Fibroblast of villous mesenchyme (primary cell): ENCODE results near the gene POU2F3. TPM values are rescaled to one million over a fixed set of nuclear protein-coding genes. Genes with fewer than 3 reads are reported as not detected.

Experiments used
- DNase-seq: peaks from one replicate; pipeline ENCODE4 v3.0.0-alpha.2; 2010; ENCODE audit warnings: low read depth
- H3K4me3 ChIP-seq: 2 replicates; pipeline ENCODE4 v1.5.1; 2011; ENCODE audit warnings: low read depth, mild to moderate bottlenecking, low read length
- total RNA-seq: library from RNA; depleted of rRNA; stranded (reverse); fragments of >200 nt; gene quantifications from 2 replicates; pipeline ENCODE4 v1.2.3, GENCODE V29; 2012
- TF ChIP-seq, protein P1 (sequence below): IDR thresholded peaks from 2 replicates; pipeline ENCODE4 v1.5.1; 2012; ENCODE audit warnings: low read depth, mild to moderate bottlenecking, low read length; ENCODE audit not compliant: insufficient read depth

Gene POU2F3
- total RNA-seq: under 0.01 TPM in 1 of 2 replicates, not detected in the other

DNA sequence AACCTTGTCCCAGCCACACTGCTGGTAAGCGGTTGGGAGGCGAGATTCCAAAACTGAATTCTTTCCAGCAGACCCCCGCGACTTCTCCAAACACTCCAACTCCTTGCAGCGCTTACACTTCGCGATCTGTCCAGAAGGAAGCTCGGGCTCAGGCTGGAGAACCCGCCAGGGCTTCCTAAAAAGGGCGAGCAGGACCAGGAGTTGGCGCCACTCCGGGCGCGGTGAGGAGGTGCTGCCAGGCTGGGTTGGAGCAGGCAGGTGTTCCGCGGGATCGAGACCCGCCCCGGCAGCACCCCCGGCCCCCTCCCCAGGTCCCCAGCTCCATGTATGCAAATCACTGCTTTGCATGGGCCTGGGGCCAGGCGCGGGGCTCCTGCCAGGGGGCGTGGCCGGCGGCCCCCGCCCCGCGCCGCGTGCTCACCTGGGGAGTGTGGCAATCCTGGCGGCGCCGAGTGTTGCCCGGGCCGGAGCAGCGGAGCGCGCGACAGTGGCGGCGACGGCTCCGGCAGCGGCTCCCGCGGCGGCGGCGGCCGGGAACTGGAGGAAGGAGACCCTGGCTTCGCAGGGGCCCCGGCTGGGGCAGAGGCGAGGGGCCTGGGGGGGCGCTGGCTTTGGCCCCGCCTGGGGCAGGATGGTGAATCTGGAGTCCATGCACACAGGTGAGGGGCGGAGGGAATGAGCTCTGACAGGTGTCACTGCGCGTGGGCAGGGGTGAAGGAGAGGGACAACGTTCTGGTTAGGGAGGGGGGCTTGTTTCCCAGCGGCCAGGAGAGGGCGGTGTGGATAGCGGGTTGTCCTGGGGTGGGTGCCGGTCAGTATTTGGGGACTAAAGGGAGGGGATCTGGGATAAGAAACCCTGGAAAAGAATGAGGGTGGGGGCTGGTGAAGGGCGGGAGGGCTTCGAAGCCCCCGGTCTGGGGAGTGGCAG is at the start of gene POU2F3:
Gene POU2F3, plus strand, starts transcription at position 428 of the 928 bp plus-strand sequence. Its CDS starts 204 bp downstream, at position 632.
- H3K4me3 ChIP-seq: no peak within 1 kb of the TSS
- DNase-seq: no peak
- TF ChIP-seq, protein P1, sequence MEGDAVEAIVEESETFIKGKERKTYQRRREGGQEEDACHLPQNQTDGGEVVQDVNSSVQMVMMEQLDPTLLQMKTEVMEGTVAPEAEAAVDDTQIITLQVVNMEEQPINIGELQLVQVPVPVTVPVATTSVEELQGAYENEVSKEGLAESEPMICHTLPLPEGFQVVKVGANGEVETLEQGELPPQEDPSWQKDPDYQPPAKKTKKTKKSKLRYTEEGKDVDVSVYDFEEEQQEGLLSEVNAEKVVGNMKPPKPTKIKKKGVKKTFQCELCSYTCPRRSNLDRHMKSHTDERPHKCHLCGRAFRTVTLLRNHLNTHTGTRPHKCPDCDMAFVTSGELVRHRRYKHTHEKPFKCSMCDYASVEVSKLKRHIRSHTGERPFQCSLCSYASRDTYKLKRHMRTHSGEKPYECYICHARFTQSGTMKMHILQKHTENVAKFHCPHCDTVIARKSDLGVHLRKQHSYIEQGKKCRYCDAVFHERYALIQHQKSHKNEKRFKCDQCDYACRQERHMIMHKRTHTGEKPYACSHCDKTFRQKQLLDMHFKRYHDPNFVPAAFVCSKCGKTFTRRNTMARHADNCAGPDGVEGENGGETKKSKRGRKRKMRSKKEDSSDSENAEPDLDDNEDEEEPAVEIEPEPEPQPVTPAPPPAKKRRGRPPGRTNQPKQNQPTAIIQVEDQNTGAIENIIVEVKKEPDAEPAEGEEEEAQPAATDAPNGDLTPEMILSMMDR: peak; percentile 16

DNA sequence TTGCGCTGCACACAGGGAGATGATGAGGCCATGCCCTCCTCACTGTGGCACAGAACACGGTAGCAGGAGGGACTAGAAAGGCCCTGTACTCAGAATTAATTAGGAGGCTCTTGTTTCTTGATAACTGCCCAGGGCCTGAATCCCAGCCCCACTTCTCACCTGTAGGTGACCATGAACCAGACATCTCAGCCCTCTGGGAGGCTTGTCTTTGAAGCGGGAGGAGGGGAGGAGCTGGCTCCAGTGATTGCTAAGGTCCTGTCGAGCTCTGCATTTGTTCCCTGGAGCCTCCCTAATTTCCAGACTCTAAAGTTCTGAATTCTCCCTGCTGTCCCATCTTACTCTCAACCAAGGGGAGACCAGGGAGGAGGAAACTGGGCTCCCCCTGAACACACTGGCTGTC is 48.9 kb upstream of the POU2F3 start:
- TF ChIP-seq, protein P1: no peak
- no peak overlapping the region for H3K4me3 ChIP-seq
- DNase-seq: no peak

DNA sequence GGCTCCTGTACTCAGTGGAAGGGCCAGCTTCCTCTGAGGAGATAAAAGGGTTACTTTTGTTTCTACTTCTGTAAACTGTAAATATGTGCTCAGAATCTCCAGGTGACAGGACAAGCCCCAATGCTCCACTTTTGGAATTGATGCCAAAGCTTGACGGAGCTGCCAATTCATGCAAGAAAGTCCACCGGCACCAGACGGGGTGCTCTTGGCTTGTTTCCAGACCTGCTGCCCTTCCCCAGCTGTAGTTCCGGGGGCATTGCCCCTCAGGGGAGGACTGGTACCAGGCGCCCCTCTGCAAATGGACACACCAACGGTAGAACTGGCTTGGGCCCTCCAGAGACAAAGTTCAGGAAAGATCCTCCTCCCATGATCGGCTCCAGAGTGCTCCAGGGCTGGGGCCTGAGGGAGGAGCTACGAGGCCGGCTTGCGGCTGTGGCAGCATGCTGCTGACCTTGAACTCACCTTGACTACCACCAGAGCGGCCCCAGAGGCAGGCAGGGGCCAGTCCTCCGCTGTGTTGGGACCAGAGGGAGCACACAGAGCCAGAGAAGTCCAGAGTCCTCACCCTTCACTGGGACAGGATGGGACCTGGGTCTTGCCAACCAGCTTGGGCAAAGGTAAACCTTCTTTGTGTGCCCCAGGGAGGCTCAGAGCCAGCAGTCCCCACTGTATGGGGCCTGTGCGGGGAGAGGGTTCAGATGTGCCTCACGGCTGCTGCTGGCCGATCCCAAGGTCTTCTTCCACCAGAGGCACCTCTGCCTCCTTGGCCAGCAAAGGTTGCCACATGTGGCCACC is 46.9 kb upstream of the POU2F3 start:
- no peak for DNase-seq

DNA sequence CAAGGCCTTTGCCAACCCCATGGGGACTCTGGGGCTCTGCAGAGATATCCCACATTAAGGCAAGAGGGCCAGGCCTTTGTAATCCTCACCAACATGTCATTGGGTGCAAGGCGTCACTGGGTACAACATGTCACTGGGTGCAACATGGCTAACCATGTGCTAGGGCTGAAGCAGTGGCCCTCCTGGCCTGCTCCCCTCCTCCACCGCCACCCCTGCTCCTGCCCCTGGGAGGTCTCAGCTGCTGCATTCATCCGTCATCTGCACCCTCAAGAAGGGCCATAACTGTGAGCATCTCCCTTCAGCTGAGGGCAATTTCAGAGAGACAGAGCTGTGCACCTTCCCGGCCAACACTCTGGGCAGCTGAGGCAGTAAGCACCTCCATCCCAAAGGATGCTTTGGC is 45.8 kb upstream of the POU2F3 start:
- no peak overlapping the region for H3K4me3 ChIP-seq
- TF ChIP-seq, protein P1: no peak
- no peak for DNase-seq

More for the DNA sequence above, 46.9 kb upstream of the POU2F3 start:
- H3K4me3 ChIP-seq: no peak overlapping the region
- TF ChIP-seq, protein P1: no peak

DNA sequence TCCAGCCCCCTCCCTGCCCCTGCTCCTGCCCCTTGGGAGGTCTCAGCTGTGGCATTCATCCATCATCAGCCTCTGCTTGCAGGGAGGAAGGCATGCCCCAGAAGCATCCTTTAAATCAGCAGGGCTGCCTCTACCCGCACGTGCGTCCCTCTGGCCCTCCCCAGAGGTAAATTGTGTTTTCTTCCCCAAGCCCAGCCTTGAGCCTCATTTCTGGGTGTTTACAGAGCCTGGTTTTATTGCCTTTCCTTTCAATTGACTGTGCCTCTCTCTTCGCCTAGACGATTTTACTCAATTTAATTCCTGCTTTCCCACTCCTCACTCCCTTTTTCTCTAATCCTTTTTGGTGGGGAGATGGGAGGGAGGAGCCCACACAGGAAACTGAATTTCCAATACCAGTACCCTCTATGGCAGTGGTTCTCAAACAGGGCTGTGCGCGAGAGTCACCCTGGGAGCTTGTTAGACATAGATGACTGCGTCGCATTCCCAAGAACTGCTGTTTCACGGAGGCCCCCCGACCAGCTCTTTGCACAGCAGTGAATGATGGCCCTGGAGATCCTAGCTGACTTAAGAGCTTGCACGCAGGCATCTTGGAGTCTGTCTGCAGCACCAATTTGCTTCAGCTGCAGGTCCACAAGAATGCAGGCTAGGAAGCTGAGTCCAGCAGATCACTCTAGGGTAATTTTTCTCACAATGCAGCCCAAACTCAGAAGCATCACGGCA is 44.2 kb upstream of the POU2F3 start:
- TF ChIP-seq, protein P1: no peak
- H3K4me3 ChIP-seq: no peak overlapping the region
- DNase-seq: no peak

DNA sequence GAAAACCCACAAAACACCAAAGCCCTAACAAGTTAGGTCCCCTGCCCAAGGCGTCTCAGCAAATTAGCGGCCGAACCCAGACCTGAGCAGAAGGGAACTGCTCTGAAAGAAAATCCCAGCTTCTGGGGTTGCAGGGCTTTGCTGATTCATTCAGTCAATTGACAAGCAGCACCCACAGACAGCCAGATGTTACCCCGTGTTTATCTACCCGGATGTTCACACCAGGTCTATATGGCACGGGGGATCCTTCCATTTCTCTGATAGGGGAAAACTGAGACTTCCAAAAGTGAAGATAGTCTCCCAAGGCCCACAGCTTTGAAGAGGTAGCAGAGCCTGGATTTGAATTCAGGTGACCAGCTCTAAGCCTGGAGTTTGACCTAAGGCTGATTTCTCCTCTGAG is 43.1 kb upstream of the POU2F3 start:
- DNase-seq: no peak
- no peak overlapping the region for H3K4me3 ChIP-seq
- TF ChIP-seq, protein P1: no peak
